HG03060 (cell line): ENCODE data around the gene ANKRD53.

Experiments
- ATAC-seq: cut with Tn5 transposase; IDR thresholded peaks from one replicate; pipeline ENCODE4 v1.9.1; 2021; ENCODE audit warnings: low read depth, moderate number of reproducible peaks; ENCODE audit not compliant: unreplicated experiment

The ANKRD53 gene, protein sequence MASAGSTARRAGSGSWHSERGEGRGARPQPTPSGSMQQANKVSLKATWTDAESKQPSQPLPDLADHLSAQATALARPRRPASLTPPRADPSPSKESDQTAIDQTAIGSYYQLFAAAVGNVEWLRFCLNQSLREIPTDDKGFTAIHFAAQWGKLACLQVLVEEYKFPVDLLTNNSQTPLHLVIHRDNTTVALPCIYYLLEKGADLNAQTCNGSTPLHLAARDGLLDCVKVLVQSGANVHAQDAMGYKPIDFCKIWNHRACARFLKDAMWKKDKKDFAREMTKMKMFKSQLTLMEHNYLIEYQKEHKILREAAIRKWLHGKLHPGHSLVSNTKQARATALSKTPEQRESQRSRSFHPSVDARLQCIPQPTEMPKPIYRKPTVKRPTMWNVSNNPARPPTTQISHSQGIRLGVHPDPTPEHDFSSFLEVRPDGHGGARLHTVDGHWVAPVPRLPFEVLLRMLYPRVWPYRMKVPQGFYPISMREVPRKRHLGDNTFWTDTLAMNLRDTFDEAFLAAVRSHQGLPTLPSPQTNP

DNA sequence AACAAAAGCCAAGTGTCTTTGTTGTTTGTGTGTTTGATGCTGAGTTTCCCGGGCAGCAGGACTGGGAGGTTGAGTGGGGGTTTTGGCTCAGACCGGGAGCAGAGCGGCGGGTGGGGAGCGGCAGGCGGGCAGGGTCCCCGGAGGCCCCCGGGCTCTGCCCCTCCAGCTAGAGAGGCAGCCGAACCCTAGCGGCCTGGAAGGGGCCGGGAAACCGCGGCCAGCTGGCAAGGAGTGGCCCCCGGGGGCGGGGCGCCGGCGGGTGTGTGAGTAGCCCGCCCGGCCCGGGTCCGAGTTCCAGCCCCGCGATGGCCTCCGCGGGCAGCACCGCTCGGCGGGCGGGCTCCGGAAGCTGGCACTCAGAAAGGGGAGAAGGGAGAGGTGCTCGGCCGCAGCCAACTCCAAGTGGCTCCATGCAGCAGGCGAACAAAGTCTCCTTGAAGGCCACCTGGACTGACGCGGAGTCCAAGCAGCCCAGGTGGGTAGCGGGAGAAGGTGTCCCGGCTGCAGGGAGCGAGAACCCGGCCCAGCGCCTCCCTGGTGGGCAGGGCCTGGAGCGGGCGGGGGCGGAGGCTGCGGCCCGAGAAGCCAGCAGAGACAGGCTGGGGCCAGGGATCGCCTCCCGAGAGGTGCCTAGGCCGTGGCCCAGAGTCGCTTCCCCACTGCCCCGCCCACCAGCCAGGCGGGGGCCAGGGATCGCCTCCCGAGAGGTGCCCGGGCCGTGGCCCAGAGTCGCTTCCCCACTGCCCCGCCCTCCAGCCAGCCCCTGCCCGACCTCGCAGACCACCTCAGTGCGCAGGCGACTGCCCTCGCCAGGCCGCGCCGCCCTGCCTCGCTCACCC, at the start of gene ANKRD53:
ANKRD53 (plus strand) TSS at position 290 of the 839 bp plus-strand sequence; CDS start at position 306, 16 bp downstream.
- ATAC-seq, result no peak

DNA sequence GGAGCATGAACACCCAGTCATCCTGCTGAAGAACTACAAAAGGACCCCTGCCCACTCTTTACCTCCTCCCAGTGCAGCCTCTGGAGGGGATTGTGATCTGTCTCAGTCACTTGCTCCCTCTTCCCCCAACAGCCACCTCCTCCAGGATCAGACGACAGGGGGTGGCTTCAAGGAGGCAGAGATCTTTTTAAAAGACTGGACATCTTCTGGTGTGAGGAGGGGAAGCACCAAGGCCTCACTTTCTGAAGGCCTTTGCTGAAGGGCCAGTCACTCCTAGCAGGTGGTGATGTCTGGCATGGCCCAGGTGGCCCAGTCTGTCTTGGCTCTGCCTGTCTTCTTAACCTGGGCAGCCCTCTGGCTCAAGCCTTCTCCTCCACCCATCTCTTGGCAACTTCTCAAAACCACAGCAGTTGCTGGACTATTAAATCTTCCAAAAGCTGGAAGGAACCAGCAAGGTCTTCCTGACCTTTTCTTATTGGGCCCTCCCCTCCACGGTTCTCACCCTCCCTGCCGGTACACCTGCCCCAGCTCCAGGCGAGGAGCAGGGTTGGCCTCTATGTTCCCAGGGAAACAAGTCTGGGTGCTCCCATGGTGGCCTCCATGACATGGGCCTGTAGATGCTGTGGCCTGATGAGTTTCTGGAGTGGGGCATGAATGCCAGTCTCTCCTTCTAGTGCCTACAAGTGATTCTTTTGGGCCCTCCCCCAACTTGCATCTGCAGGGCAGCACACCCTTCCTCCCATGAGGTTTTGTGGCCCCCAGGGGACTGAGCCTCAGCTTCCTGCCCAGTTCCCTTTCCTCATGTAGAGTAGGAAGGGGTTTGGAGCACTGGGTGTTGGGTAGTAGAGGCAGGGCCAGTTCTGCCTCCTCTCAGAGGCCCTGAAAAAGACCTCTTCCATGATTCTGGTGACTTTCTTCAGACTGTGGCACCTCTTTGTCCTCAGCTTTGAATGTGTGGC, 47.8 kb upstream of the ANKRD53 start:
- no peak for ATAC-seq

DNA sequence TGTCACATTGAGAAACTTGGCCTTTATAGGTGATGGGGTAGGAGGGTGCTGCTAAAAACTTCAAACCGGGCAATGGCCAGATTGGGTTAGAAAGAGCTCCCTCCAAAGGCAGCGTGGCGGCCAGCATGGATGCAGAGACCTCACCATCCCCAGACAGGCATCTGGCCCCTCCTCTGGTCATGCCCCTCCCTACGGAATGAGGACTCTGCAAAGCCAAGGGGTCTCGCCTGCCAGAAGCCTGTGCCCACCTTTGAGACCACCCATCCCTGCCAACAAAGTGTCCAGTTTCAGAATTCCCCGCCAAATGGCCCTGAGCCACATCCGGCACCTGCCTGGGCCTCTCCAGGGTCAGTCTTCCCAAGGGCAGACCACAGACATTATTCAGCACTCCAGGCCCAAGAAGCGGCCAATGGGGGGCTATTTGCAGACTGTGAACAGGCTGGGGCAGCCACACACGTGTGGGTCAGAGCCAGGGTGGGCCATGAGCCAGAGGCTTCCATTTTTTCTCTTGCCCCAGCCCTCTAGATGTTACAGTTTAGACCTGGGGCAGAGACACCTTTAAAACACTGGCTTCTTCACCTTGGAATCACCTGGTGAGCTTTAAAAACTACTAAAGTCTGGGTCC, 46.9 kb upstream of the ANKRD53 start:
- no peak for ATAC-seq

DNA sequence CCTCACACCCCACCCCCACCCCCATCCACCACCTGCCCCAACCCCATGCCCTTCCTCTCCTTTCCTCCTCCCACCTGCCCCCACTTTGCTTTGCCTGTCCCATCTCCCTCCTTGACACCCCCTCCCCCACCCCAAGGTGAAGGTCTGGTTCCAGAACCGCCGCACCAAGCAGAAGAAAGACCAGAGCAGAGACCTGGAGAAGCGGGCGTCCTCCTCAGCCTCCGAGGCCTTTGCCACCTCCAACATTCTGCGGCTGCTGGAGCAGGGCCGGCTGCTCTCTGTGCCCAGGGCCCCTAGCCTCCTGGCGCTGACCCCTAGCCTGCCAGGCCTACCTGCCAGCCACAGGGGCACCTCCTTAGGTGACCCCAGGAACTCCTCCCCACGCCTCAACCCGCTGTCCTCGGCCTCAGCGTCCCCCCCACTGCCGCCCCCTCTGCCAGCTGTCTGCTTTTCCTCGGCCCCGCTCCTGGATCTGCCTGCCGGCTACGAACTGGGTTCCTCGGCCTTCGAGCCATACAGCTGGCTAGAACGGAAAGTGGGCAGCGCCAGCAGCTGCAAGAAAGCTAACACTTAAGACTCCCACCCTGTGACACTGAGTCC, 45.7 kb upstream of the ANKRD53 start:
- ATAC-seq, result no peak

DNA sequence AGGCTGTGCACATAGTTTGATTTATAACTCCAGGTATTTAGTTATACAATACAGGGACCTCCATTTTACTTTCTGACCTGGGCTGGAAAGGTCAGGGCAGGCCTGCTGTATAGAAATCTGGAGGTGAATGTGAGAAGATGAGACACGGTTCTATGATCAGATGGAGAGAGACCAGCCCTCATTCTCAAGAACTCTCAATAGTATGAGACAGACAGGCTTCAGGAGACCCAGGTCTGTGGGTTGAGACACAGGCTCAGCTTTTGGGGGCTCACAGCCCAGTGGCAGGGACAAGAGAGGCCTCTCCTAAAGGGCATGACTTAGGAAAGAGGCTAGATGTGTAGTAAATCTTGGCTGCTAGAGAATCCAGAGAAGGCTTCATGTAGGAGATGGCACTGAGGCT, 43.4 kb upstream of the ANKRD53 start:
- no peak for ATAC-seq

- no peak for ATAC-seq
Observed at GRCh38 chr2:70935468-70936164, 42.8 kb upstream of the ANKRD53 start, which contains the start of gene ATP6V1B1. ATP6V1B1 (plus strand) TSS chr2:70935900; CDS start chr2:70935955, 55 bp downstream.

GRCh38 chr2:70936165-70936978, 42.1 kb upstream of the ANKRD53 start:
- no peak for ATAC-seq

DNA sequence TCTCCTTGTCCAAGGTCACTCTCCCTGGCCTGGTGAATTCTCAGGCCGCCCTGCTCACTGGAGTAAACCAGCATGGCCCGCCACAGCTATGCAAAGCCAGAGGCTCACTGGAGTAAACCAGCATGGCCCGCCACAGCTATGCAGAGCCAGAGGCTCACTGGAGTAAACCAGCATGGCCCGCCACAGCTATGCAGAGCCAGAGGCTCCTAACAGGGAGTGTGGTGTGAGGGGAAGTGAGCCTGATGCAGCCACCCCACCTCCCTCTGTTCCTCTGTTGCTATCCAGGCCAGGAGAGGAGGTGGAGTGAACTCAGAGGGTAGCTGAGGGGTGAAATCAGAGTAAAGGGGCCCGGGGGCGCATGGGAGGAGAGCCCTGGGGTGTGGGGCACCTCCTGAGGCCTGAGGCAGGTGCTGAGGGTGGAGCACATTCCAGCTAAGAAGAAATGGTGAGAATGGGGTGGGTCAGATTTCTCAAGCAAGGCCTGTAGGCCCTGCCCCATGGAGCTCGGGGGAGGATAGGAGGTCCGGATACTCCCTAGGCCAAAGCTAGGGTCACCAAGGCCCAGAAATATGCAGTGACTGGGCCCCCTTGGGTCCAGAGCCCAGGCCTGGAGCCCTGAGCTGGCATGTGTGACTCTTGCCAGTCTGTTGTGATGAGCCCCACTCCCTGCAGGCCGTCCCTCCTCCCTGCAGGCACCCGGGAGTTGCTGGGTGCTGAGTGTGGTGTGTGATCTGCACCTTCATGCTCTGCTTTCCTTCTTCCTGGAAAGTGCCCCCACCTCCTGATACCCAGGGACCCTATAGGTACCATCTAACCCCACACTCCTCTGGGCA, 41.2 kb upstream of the ANKRD53 start:
- no peak for ATAC-seq

DNA sequence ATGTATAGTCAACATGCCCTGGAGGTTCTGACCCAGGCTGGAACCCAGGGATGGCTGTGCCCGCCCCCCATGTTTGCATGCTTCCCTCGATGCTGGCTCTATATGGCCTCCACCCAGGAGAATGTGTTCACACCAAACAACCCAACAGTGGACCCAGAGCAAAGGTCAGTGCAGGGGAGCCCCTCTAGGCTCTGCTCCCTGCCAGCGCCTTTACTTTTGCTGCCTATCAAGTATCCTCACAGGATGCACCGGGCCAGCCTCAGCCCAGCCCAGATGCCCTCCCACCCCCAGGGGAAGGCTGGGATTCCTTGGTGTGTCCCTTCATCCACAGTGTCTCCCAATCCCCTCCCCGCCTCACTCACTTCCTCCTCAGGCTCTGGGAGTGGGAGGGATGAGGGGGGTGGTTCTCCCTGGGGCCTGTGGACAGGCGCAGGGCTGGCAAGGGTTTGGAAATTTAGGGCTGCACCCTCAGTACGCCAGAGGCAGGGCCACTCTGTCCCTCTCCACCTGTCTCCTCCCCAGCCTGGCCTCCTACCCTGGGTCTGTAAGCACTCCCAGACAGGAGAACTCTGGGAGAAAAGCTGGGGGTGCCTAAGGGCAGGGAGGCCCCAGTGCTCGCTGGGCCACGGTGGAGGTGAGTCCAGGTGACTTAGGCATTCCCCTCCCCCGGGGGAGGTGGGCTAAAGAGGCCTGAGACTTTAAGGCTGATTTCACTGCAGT, 40.4 kb upstream of the ANKRD53 start:
- no peak for ATAC-seq

- ATAC-seq, result no peak
Observed at GRCh38 chr2:70938586-70938950, 39.9 kb upstream of the ANKRD53 start.

GRCh38 chr2:70939001-70939838, 39.2 kb upstream of the ANKRD53 start:
- ATAC-seq, result no peak

DNA sequence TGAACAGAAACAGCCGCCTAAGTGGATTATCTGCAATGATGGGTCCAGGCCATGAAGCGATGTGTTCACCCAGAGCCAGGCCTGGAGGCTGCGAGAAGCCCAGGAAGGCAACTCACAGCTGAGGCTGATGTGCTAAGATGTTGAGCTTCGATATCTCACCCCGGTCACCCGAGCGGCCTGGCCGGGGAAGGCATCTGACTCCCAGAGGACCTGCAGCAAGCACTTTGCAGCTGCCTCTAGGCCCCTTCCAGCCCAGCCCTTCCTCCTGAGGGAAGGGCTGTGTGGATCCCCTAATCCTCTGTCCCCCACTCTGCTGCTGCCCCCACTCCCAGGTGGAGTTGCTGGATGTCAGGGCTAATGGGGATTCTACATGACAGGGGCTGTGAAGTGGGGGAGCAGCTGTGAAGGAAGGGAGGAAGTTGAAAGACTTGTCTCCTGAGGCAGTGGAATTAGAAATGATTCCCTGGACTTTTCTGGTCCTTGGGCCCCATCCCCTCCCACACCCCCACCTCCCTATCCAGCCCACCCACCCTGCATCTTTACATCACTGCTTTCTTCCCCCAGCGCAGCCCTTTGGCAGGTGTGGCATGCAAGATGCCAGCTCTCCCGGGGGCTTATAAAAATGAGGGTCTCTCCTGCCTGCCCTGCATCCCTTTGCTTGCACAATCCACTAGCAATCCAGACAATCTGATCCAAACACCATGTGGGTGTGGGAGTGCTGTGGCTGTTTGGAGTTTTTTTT, 38.4 kb upstream of the ANKRD53 start:
- no peak for ATAC-seq

DNA sequence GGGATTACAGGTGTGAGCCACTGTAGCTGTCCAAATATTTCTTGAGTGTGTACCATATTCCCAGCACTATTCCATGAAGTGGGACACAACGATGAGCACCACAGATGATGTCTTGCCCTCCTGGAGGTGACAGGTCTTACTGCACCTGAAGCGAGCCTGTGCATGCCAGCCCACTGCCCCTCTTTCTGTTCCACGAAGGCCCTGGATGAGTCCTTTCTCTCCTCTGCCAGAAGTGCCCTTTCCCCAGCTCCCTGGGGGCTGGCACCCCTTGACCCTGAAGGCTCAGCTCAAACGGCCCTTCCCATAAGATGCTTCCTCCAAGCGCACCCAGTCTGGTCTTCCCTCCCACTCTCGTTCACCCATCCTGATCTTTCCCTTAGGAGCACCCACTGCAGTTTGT, 37.2 kb upstream of the ANKRD53 start:
- ATAC-seq, result no peak

DNA sequence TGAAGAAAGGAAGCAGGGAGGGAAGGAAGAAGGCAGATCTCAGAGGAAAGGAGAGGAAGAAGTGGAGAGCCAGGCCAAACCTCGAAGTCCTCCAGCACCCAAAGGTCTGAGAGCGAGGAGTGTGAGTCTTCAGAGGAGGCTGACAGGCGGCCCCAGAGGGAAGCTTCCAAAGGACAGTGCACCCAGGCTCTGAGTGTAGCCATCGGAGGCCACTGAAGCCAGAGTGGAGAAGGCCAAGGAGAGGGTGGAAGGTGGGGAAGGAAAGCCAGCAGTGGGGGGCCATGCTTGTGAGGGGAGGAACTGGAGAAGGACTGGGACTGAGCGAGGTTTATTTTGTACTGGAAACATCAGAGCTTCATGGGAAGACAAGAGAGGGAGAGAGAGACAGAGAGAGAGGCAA, 36.7 kb upstream of the ANKRD53 start:
- no peak for ATAC-seq
